ENCODE data around the gene HS2ST1.
"Not testable (repeated sequence)": the region's sequence is repeated elsewhere in the genome, so short reads cannot be mapped to it uniquely, and the experiment has no call there.

Gene HS2ST1

GRCh38 chr1:87058343-87058649, 143.9 kb downstream of the HS2ST1 start:
- Histone ChIP-seq H3K4me2 (no peak overlapping the region; a peak in 1 of 22 replicates), H3K27me3 (no peaks in the 10 kb centered on the region), H3K4me3 (no peak overlapping the region), H3K27ac (no peak overlapping the region), H3K9me3 (replicated peaks in 1 of 11) (peaks cover 2 to 30% (median 20%) of the 10 kb centered on the region in 11 experiments; a peak in 19 of 22 replicates), H3K9ac (no peak overlapping the region), H4K20me1 (peaks cover 0 to 87% (median 16%) of the 10 kb centered on the region in 11 experiments; a peak in 9 of 22 replicates), H3K4me1 (peaks cover 9 to 38% (median 28%) of the 10 kb centered on the region in 10 experiments; a peak in 18 of 20 replicates), H3K36me3 (peaks cover 0 to 31% (median 7%) of the 10 kb centered on the region in 11 experiments; a peak in 11 of 22 replicates)
- no peak for TF ChIP-seq Cebpa-rat (IDR thresholded peaks at IDR 0.05)

GRCh38 chr1:87061742-87062156, 147.3 kb downstream of the HS2ST1 start:
- Histone ChIP-seq H3K9ac (no peak overlapping the region), H3K4me2 (peak overlapping the region in 8 of 11 experiments; percentile 23 to 58 (median 42); a peak in 13 of 22 replicates), H3K4me1 (peaks cover 9 to 57% (median 31%) of the 10 kb centered on the region in 10 experiments; a peak in 18 of 20 replicates), H3K9me3 (replicated peaks in 1 of 11) (peaks cover 3 to 32% (median 27%) of the 10 kb centered on the region in 11 experiments; a peak in 19 of 22 replicates), H4K20me1 (peaks cover 0 to 89% (median 16%) of the 10 kb centered on the region in 11 experiments; a peak in 11 of 22 replicates), H3K27me3 (no peaks in the 10 kb centered on the region), H3K4me3 (no peak overlapping the region; a peak in 1 of 20 replicates), H3K27ac (peak overlapping the region in 6 of 11 experiments; percentile 3 to 50 (median 42); a peak in 11 of 22 replicates), H3K36me3 (peaks cover 8 to 24% (median 12%) of the 10 kb centered on the region in 11 experiments; a peak in 14 of 22 replicates)
- no peak for TF ChIP-seq Cebpa-rat (IDR thresholded peaks at IDR 0.05)

DNA sequence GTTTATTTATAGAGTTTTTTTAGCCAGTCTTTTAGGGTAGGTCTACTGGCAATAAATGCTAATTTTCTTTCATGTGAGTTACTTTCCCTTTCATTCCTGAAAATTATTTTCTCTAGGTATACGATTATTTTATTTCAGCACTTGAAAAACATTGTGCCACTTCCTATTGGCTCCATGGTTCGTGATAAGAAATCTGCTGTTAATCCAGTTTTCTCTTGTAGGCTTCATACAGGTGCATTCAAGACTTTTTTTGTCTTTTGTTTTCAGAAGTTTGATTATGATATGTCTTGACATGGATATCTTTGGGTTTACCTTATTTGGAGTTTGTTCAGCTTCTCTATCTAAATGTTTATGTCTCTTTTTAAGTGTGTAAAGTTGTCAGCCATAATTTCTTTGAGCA, 148.3 kb downstream of the HS2ST1 start:
- Histone ChIP-seq H3K4me1 (peaks cover 5 to 50% (median 24%) of the 10 kb centered on the region in 10 experiments; a peak in 18 of 20 replicates), H3K36me3 (peaks cover 8 to 24% (median 12%) of the 10 kb centered on the region in 11 experiments; a peak in 14 of 22 replicates), H3K9me3 (replicated peaks in 1 of 11) (peaks cover 3 to 40% (median 31%) of the 10 kb centered on the region in 11 experiments; a peak in 19 of 22 replicates), H3K27me3 (no peaks in the 10 kb centered on the region), H3K4me2 (no peak overlapping the region; a peak in 1 of 22 replicates), H3K27ac (peak overlapping the region in 5 of 11 experiments; percentile 3 to 44 (median 22); a peak in 2 of 22 replicates), H3K4me3 (no peak overlapping the region), H3K9ac (no peak overlapping the region), H4K20me1 (peaks cover 0 to 84% (median 16%) of the 10 kb centered on the region in 11 experiments; a peak in 11 of 22 replicates)
- TF ChIP-seq Cebpa-rat (IDR thresholded peaks at IDR 0.05) = no peak

DNA sequence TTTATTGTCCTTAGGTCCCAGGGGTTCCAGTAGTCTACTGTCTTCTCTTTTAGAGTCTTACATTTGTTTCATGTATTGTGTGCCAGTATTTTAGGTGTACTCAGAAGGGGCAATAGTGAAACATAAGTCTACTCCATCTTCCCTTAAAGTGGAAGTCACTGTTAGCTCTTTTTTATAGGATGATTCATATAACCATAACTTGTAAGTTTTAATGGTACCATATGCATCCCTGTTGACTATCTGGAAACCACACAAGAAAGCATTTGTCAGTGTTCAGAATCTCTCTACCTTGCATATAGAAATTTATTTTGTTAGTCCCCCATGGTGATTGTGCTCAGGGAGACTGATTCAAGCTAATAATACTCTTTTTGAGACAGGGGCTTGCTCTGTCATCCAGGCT, 149.9 kb downstream of the HS2ST1 start:
- Histone ChIP-seq H3K36me3 (peaks cover 8 to 24% (median 12%) of the 10 kb centered on the region in 11 experiments; a peak in 14 of 22 replicates), H3K9me3 (replicated peaks in 1 of 11) (peaks cover 3 to 43% (median 31%) of the 10 kb centered on the region in 11 experiments; a peak in 19 of 22 replicates), H4K20me1 (peaks cover 0 to 81% (median 16%) of the 10 kb centered on the region in 11 experiments; a peak in 15 of 22 replicates), H3K4me1 (peaks cover 0 to 49% (median 19%) of the 10 kb centered on the region in 10 experiments; a peak in 16 of 20 replicates), H3K27me3 (no peaks in the 10 kb centered on the region), H3K4me2 (no peak overlapping the region), H3K4me3 (no peak overlapping the region), H3K9ac (no peak overlapping the region), H3K27ac (no peak overlapping the region)
- no peak for TF ChIP-seq Cebpa-rat (IDR thresholded peaks at IDR 0.05)

DNA sequence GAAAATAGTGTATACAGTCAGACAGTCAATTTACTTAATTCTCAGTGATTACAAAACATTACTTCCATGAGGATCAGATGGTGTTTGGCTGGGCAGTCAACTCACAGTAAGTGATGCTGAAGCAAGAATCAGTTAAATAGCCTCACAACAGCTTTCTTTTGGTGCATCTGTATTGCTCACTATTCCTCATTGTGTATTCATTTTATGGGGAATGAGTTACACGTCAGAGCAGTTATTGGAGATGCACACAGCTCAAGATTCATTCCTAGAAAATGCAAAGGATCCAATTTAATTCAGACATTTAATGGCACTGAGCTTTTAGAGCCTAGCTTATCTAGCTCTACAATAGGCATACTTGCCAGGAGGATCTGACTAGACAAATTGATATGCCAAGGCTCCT, 150.6 kb downstream of the HS2ST1 start:
- Histone ChIP-seq H3K27ac (no peak overlapping the region), H3K9ac (no peak overlapping the region), H3K4me3 (no peak overlapping the region), H3K4me2 (no peak overlapping the region), H3K36me3 (peaks cover 8 to 26% (median 12%) of the 10 kb centered on the region in 11 experiments; a peak in 14 of 22 replicates), H3K9me3 (replicated peaks in 1 of 11) (peaks cover 3 to 43% (median 31%) of the 10 kb centered on the region in 11 experiments; a peak in 19 of 22 replicates), H4K20me1 (peaks cover 0 to 80% (median 19%) of the 10 kb centered on the region in 11 experiments; a peak in 15 of 22 replicates), H3K4me1 (peaks cover 0 to 45% (median 16%) of the 10 kb centered on the region in 10 experiments; a peak in 16 of 20 replicates), H3K27me3 (no peaks in the 10 kb centered on the region)
- TF ChIP-seq Cebpa-rat (IDR thresholded peaks at IDR 0.05) = no peak

DNA sequence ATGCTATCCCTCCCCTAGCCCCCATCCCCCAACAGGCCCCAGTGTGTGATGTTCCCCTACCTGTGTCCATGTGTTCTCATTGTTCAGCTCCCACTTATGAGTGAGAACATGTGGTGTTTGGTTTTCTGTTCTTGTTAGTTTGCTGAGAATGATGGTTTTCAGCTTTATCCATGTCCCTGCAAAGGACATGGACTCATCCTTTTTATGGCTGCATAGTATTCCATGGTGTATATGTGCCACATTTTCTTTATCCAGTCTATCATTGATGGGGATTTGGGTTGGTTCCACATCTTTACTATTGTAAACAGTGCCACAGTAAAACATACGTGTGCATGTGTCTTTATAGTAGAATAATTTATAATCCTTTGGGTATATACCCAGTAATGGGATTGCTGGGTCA, 152.3 kb downstream of the HS2ST1 start:
- not testable (repeated sequence) for H3K27me3 ChIP-seq, H3K27ac ChIP-seq, H3K4me3 ChIP-seq, H3K4me2 ChIP-seq, H3K9ac ChIP-seq
- Histone ChIP-seq H3K36me3 (peaks cover 8 to 31% (median 12%) of the 10 kb centered on the region in 11 experiments; a peak in 14 of 22 replicates), H4K20me1 (peaks cover 0 to 84% (median 26%) of the 10 kb centered on the region in 11 experiments; a peak in 17 of 22 replicates), H3K9me3 (replicated peaks in 1 of 11) (peaks cover 3 to 43% (median 31%) of the 10 kb centered on the region in 11 experiments; a peak in 19 of 22 replicates), H3K4me1 (peaks cover 0 to 38% (median 8%) of the 10 kb centered on the region in 10 experiments; a peak in 14 of 20 replicates)

DNA sequence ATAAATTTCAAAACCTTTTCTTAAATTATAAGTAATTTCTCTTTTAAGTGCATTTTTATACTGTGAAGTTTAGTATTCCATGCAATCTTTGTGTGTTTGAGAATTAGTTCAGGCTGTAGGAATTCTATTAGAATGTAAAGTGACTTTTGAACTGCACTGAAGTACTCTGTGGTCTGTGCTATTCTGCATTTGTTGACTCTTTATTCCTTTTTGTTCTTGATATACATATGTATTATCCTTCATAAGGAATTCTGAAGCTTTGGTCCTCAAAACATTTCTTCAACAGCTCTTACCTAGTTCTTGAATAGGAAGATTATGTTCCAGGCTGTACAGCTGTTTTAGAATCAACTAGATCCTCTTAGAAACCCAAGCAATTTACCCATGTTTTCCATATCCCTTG, 158.0 kb downstream of the HS2ST1 start:
- H3K4me2 ChIP-seq = no peak overlapping the region
- H3K27ac ChIP-seq = no peak overlapping the region
- H3K9ac ChIP-seq = no peak overlapping the region
- H3K4me1 ChIP-seq = peaks cover 0 to 10% (median 0%) of the 10 kb centered on the region in 10 experiments; a peak in 2 of 20 replicates
- peaks cover 0 to 6% (median 4%) of the 10 kb centered on the region in 11 experiments; a peak in 4 of 22 replicates for H3K9me3 ChIP-seq (replicated peaks in 1 of 11)
- H3K4me3 ChIP-seq = no peak overlapping the region
- no peaks in the 10 kb centered on the region for H3K27me3 ChIP-seq
- peaks cover 0 to 75% (median 22%) of the 10 kb centered on the region in 11 experiments; a peak in 15 of 22 replicates for H4K20me1 ChIP-seq
- H3K36me3 ChIP-seq = peaks cover 9 to 56% (median 25%) of the 10 kb centered on the region in 11 experiments; a peak in 19 of 22 replicates
- no peak for TF ChIP-seq Cebpa-rat (IDR thresholded peaks at IDR 0.05)

DNA sequence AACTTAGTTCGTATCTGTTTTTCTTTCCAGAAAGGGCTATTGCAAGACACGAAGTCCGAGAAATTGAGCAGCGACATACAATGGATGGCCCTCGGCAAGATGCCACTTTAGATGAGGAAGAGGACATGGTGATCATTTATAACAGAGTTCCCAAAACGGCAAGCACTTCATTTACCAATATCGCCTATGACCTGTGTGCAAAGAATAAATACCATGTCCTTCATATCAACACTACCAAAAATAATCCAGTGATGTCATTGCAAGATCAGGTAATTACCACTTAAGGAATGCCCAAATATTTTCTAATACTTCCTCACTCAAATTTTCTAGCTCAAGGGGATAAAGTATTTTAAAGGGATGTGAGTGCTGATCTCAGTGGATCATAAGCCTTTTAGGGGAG, 158.5 kb downstream of the HS2ST1 start:
- peaks cover 0 to 7% (median 0%) of the 10 kb centered on the region in 10 experiments; a peak in 2 of 20 replicates for H3K4me1 ChIP-seq
- H3K27ac ChIP-seq = no peak overlapping the region
- no peak for TF ChIP-seq Cebpa-rat (IDR thresholded peaks at IDR 0.05)

More for the DNA sequence above, 158.5 kb downstream of the HS2ST1 start:
- Histone ChIP-seq H3K9me3 (replicated peaks in 1 of 11) (peaks cover 0 to 1% (median 0%) of the 10 kb centered on the region in 11 experiments; a peak in 2 of 22 replicates), H4K20me1 (peaks cover 0 to 72% (median 27%) of the 10 kb centered on the region in 11 experiments; a peak in 15 of 22 replicates), H3K27me3 (no peaks in the 10 kb centered on the region), H3K9ac (no peak overlapping the region), H3K4me2 (no peak overlapping the region), H3K4me3 (no peak overlapping the region), H3K36me3 (peaks cover 9 to 61% (median 29%) of the 10 kb centered on the region in 11 experiments; a peak in 19 of 22 replicates)
